K562 (cell line): ENCODE data around the gene NELFE. TPM values are rescaled to one million over a fixed set of nuclear protein-coding genes. Genes with fewer than 3 reads are reported as not detected.

Source experiments
- ATAC-seq: fragments of 200-7000 bp; cut with Tn5 transposase; 3 replicates; pipeline ENCODE4 v1.9.1; 2020; ENCODE audit warnings: moderate library complexity
- BruUV-seq: library from RNA; stranded (reverse); fragments of 400-500 nt; replicated peaks from 2 replicates; lab custom pipeline; 2021; lab: Mats Ljungman, UMichigan
- CTCF ChIA-PET: fragments of 300-600 bp; formaldehyde crosslinking; extraction: SDS; loops from one replicate; lab custom pipeline; 2021; ENCODE audit warnings: low intra/inter-chr PET ratio; lab: Yijun Ruan, JAX
- POLR2A ChIA-PET: fragments of 300-600, 350-650 bp; sonication (Branson Sonifier 250); formaldehyde crosslinking; extraction: SDS; loops from one replicate; lab custom pipeline; 2021; ENCODE audit warnings: antibody characterized with exemption, inconsistent platforms; lab: Yijun Ruan, JAX
- DNase-seq, 4 experiments: peaks; one replicate each; pipeline versions ENCODE4 v3.0.0 to v3.0.0-alpha.2; 2011 to 2018; ENCODE audit warnings: low spot score in 3 of 4, mixed read lengths in 3 of 4; ENCODE audit errors: extremely low read depth in 1 of 4
- FAIRE-seq: peaks from 2 replicates; lab custom pipeline; 2011; peaks lifted over from hg19 to GRCh38; lab: Jason Lieb, UNC
- H2AFZ ChIP-seq: 2 replicates; pipeline ENCODE4 v1.6.0; 2011; ENCODE audit warnings: low read depth, low read length, control low read depth, inconsistent platforms
- H3K27ac ChIP-seq: fragments of 200-600 bp; 3 replicates; pipeline ENCODE4 v1.8.0; 2011; ENCODE audit warnings: low read depth, mild to moderate bottlenecking, control low read depth, inconsistent platforms, low read length, moderate library complexity, mixed read lengths; ENCODE audit errors: extremely low read depth
- H3K27me3 ChIP-seq, 2 experiments: fragments of 300-600 bp in 1 of 2; 2 replicates in 1 of 2; 3 replicates in 1 of 2; pipeline versions ENCODE4 v1.6.0 to v1.8.0; 2011; ENCODE audit warnings: inconsistent platforms in 2 of 2, low read length in 2 of 2, mild to moderate bottlenecking in 1 of 2, mixed read lengths in 1 of 2, moderate library complexity in 1 of 2; ENCODE audit not compliant: control insufficient read depth in 2 of 2, insufficient read depth in 2 of 2
- H3K36me3 ChIP-seq: fragments of 300-600 bp; 3 replicates; pipeline ENCODE4 v1.8.0; 2011; ENCODE audit warnings: mild to moderate bottlenecking, low read length, inconsistent platforms; ENCODE audit not compliant: control insufficient read depth, insufficient read depth
- H3K4me1 ChIP-seq, 2 experiments: fragments of 200-600 bp in 1 of 2; replicated peaks in 1 of 2; 2 replicates in 1 of 2; 3 replicates in 1 of 2; pipeline versions ENCODE4 v1.5.1 to v1.8.0; 2011; ENCODE audit warnings: inconsistent platforms in 2 of 2, low read length in 2 of 2, mild to moderate bottlenecking in 1 of 2, mixed read lengths in 1 of 2, moderate library complexity in 1 of 2; ENCODE audit not compliant: control insufficient read depth in 2 of 2, insufficient read depth in 2 of 2
- H3K4me2 ChIP-seq: 2 replicates; pipeline ENCODE4 v1.6.1; 2011; ENCODE audit warnings: low read length, control low read depth, inconsistent platforms, mixed read lengths; ENCODE audit not compliant: insufficient read depth
- H3K4me3 ChIP-seq: fragments of 200-600 bp; sonication (generic), shearing (Covaris generic); 2 replicates; pipeline ENCODE4 v1.5.1; 2016; ENCODE audit warnings: control low read depth, inconsistent platforms
- H3K79me2 ChIP-seq: fragments of 200-600 bp; 3 replicates; pipeline ENCODE4 v1.8.0; 2011; ENCODE audit warnings: low read length, inconsistent platforms; ENCODE audit not compliant: control insufficient read depth, insufficient read depth
- H3K9ac ChIP-seq, 2 experiments: 2 replicates each; pipeline versions ENCODE4 v1.6.0 to v1.6.1; 2011; ENCODE audit warnings: low read depth in 2 of 2, low read length in 2 of 2, control low read depth in 1 of 2, inconsistent platforms in 1 of 2, mild to moderate bottlenecking in 1 of 2, mixed read lengths in 1 of 2; ENCODE audit not compliant: insufficient read depth in 1 of 2
- H3K9me1 ChIP-seq: one replicate; pipeline ENCODE4 v1.6.0; 2011; ENCODE audit warnings: inconsistent platforms, mild to moderate bottlenecking, low read length, moderate library complexity; ENCODE audit not compliant: control insufficient read depth, insufficient read depth
- H3K9me3 ChIP-seq: replicated peaks from 2 replicates; pipeline ENCODE4 v1.5.1; 2011; ENCODE audit warnings: low read depth, low read length, inconsistent platforms; ENCODE audit not compliant: control insufficient read depth, insufficient read depth
- H4K20me1 ChIP-seq: replicated peaks from 2 replicates; pipeline ENCODE4 v1.6.1; 2011; ENCODE audit warnings: low read length, inconsistent platforms, mixed read lengths; ENCODE audit not compliant: control insufficient read depth, insufficient read depth
- ARHGAP35 ChIP-seq: fragments of 450-650 bp; IDR thresholded peaks from 2 replicates; pipeline ENCODE4 v1.6.1; 2018; ENCODE audit not compliant: partially characterized antibody
- C11orf30 ChIP-seq: fragments of 450-650 bp; IDR thresholded peaks from 2 replicates; pipeline ENCODE4 v1.6.1; 2016; ENCODE audit warnings: low read depth, mild to moderate bottlenecking
- JUN ChIP-seq, 2 experiments: sonication (generic) in 1 of 2; formaldehyde crosslinking in 1 of 2; IDR thresholded peaks; 2 replicates each; pipeline versions ENCODE4 v1.6.1 to v1.8.0; 2012 to 2022; ENCODE audit warnings: borderline replicate concordance in 2 of 2, mild to moderate bottlenecking in 2 of 2, improper control_type of control experiment in 1 of 2, low read depth in 1 of 2, low read length in 1 of 2, missing genetic modification reagents in 1 of 2
- KDM5B ChIP-seq: fragments of 200-600 bp; sonication (generic); IDR thresholded peaks from 2 replicates; pipeline ENCODE4 v1.6.1; 2012; ENCODE audit warnings: low read depth, mild to moderate bottlenecking, moderate library complexity, low read length, control low read depth, inconsistent platforms; ENCODE audit not compliant: insufficient replicate concordance
- MAFF ChIP-seq: IDR thresholded peaks from 2 replicates; pipeline ENCODE4 v1.6.1; 2012; ENCODE audit warnings: low read length, improper control_type of control experiment
- MAFK ChIP-seq: IDR thresholded peaks from 2 replicates; pipeline ENCODE4 v1.6.1; 2011; ENCODE audit warnings: low read length, improper control_type of control experiment
- MIER1 ChIP-seq: fragments of 450-650 bp; IDR thresholded peaks from 2 replicates; pipeline ENCODE4 v1.6.1; 2016; ENCODE audit warnings: antibody characterized with exemption, mild to moderate bottlenecking, low read depth
- RUNX1 ChIP-seq: sonication (generic); IDR thresholded peaks from 2 replicates; pipeline ENCODE4 v1.6.1; 2016; ENCODE audit warnings: antibody characterized with exemption, low read depth
- SMAD2 ChIP-seq: fragments of 150-350 bp; IDR thresholded peaks from 2 replicates; pipeline ENCODE4 v1.6.1; 2014; ENCODE audit warnings: low read depth, mild to moderate bottlenecking, low read length
- SNIP1 ChIP-seq: fragments of 450-650 bp; IDR thresholded peaks from 2 replicates; pipeline ENCODE4 v1.7.1; 2017; ENCODE audit warnings: low read depth, mild to moderate bottlenecking
- SUPT5H ChIP-seq: fragments of 450-650 bp; IDR thresholded peaks from 2 replicates; pipeline ENCODE4 v1.6.1; 2016
- TFAM ChIP-seq: fragments of 250-450 bp; sonication (Bioruptor Pico); conservative IDR thresholded peaks from 2 replicates; pipeline ENCODE4 v1.5.0; 2021; ENCODE audit warnings: mild to moderate bottlenecking, moderate library complexity
- ZNF121 ChIP-seq: sonication (generic); formaldehyde crosslinking; conservative IDR thresholded peaks from 2 replicates; pipeline ENCODE4 v1.8.0; 2022; ENCODE audit warnings: missing genetic modification reagents
- ZNF316 ChIP-seq: fragments of 450-650 bp; IDR thresholded peaks from 2 replicates; pipeline ENCODE4 v1.6.1; 2016
- WGBS: fragments of 100-300 bp; shearing (Covaris generic); methylation state at CpG from one replicate; pipeline ENCODE4 v1.1.6; 2016; ENCODE audit warnings: low coverage, mixed read lengths; ENCODE audit not compliant: insufficient coverage; ENCODE audit errors: missing lambda C conversion rate; 5-methylcytosine and 5-hydroxymethylcytosine counted together
- in situ Hi-C: fragments of 300-500 bp; cut with MboI; formaldehyde crosslinking; loops from 4 replicates; pipeline ENCODE4 v1.15.0; 2018; ENCODE audit warnings: inconsistent platforms, mixed read lengths
- intact Hi-C: fragments of 100-400 bp; cut with micrococcal nuclease; formaldehyde crosslinking; loops from 2 replicates; pipeline ENCODE4 v1.14.2; 2022
- polyA plus RNA-seq, 8 experiments: library from polyadenylated mRNA; depleted of rRNA in 4 of 8; stranded (reverse) in 5 of 8; unstranded in 3 of 8; fragments of >200 nt; fragmentation: Nextera tagmentation in 2 of 8; fragmentation: Illumina TruSeq in 1 of 8; extraction: Ambion mirVana in 2 of 8; extraction: Trizol in 1 of 8; gene quantifications; 2 replicates each; pipeline versions ENCODE4 v1.2.1 to v1.2.3, GENCODE V29; 2011 to 2014; ENCODE audit warnings: inconsistent platforms in 1 of 8, missing spikeins in 1 of 8
- total RNA-seq, 7 experiments: library from RNA; depleted of rRNA in 6 of 7; stranded (reverse); fragments of >200 nt in 6 of 7; fragmentation: Illumina TruSeq in 2 of 7; extraction: Trizol in 2 of 7; gene quantifications; 2 replicates each; pipeline versions ENCODE4 v1.2.1 to v1.2.3, GENCODE V29; 2011 to 2021; ENCODE audit warnings: low replicate concordance in 1 of 7
- TF ChIP-seq, protein P1 (sequence below), 2 experiments: IDR thresholded peaks; 2 replicates each; pipeline ENCODE4 v1.6.1; 2011; ENCODE audit warnings: borderline replicate concordance in 1 of 2, control low read depth in 1 of 2, low read depth in 1 of 2, low read length in 1 of 2, mild to moderate bottlenecking in 1 of 2, mixed read lengths in 1 of 2, moderate library complexity in 1 of 2; ENCODE audit not compliant: insufficient read depth in 1 of 2, insufficient read length in 1 of 2, poor library complexity in 1 of 2, severe bottlenecking in 1 of 2; ENCODE audit errors: extremely low read depth in 1 of 2
- TF ChIP-seq, protein P2 (sequence below): sonication (generic); formaldehyde crosslinking; IDR thresholded peaks from 2 replicates; pipeline ENCODE4 v1.9.0; 2022; ENCODE audit warnings: mild to moderate bottlenecking, missing genetic modification reagents
- TF ChIP-seq, protein P3 (sequence below): fragments of 450-650 bp; formaldehyde crosslinking; conservative IDR thresholded peaks from 2 replicates; pipeline ENCODE4 v1.4.0; 2022; ENCODE audit warnings: mild to moderate bottlenecking, missing genetic modification characterization

Gene NELFE
- total and polyA plus RNA-seq, 9 of the 15 experiments (the other 6 are each of a cell fraction or from before 2014, with no cell fraction given) = 15.2 to 157 (median 91.5) TPM

DNA sequence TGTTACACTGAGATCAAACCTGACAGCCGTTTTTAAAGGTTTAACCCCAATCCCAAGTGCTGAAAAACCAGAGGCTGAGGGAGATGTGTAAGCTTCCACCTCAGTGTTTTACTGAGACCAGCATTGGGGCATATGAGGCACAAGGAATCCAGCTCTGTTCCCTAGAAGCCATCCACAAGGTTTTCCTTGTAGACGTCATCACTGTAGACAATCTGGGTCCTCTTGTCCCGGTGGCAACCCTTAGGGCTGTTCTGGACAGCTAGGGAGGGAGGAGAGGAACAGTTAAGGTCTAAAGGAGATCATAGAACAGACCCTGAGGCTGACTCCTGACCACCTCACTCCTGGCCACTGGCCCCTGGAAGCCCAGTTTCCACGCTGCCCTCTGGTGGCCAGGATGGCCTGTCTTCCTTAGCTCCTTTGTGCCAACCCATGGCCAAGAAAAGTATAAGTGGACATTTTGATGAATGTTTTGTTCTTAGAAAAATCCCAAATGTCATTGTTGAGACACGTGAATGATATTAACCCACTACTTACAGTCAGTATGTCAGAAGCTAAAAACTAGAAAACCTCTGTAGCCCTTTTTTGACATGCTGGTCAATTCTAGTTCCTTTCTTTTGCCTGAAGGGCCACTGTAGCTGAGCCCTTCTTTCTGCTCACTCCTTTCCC lies 6.5 kb downstream of the NELFE start (continued):
- no peak for TF ChIP-seq MIER1
- TF ChIP-seq TFAM = no peak
- TF ChIP-seq ARHGAP35 = no peak
- TF ChIP-seq RUNX1 = 0 out of 2 replicates have a peak, but pooled peaks have one; percentile 43
- TF ChIP-seq, protein P1, sequence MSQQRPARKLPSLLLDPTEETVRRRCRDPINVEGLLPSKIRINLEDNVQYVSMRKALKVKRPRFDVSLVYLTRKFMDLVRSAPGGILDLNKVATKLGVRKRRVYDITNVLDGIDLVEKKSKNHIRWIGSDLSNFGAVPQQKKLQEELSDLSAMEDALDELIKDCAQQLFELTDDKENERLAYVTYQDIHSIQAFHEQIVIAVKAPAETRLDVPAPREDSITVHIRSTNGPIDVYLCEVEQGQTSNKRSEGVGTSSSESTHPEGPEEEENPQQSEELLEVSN (IDR thresholded peaks at IDR 0.05; ENCODE audit: borderline replicate concordance in 1 of 2, extremely low read depth in 1 of 2, insufficient read depth in 1 of 2, insufficient read length in 1 of 2, low read depth in 1 of 2, low read length in 1 of 2, poor library complexity in 1 of 2, severe bottlenecking in 1 of 2) = no peak
- TF ChIP-seq, all 486 proteins: peak for 23

DNA sequence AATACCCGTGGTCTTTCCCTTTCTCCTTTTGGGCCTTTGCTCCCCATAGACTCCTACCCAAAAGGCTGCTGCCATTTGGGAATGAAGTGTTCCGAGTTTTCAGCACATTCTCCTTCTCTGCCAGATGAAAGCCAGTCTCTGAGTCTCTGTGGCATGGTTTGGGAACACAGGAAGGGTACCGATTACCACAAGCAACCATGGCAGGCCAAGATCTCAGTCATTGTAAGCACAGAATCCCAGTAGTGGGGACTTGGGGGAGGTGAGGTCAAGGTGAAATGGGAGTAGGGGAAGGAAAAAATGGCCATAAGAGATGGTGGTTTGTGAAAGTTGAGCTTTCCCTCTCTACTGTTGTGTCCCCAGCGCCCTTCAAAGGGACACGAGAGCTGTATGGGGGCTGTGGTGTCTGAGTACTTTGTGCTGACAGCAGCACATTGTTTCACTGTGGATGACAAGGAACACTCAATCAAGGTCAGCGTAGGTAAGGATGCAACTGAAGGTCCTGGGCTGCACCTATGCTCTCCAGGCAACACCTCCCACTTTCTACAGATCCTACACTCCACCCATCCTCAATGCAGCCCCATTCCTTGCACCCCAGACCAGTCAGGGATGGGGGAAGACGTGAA lies 8.7 kb downstream of the NELFE start:
- FAIRE-seq = peak; percentile 19

More for the DNA sequence above, 8.7 kb downstream of the NELFE start:
- BruUV-seq = no TSS peak
- Histone ChIP-seq H3K27ac (peak overlapping the region; percentile 59; the same call in 2 of the 3 replicates), H3K9me3 (no peaks in the 10 kb centered on the region), H3K27me3 (peaks cover 0 to 1% of the 10 kb centered on the region in 2 experiments; a peak in 1 of 5 replicates), H3K4me2 (no peak overlapping the region), H3K4me1 (peaks cover 20 to 24% of the 10 kb centered on the region in 2 experiments), H3K9me1 (peaks cover 7% of the 10 kb centered on the region), H3K4me3 (no peak overlapping the region), H3K36me3 (peaks cover 43% of the 10 kb centered on the region), H3K79me2 (no peaks in the 10 kb centered on the region), H2AFZ (no peak overlapping the region), H3K9ac (no peak overlapping the region), H4K20me1 (no peaks in the 10 kb centered on the region)
- ChIA-PET POLR2A (interaction anchor here (0.6 to 2.4 kb wide), 9 partner anchors 7 to 264 kb away, joined by 3 to 16 read pairs (median 4); partner anchors contain the start of genes CLIC1, NELFE and SKIC2), CTCF (no interaction called here)
- WGBS = 82% methylated on average over 7 of the region's 7 CpGs
- in situ Hi-C loops = loop anchor here (10.0 kb wide), 1 partner anchor 95 kb away; no protein-coding TSS in a partner anchor
- intact Hi-C loops = loop anchor here (5.0 kb wide), 1 partner anchor 48 kb away; the partner anchor contains the start of gene ZBTB12
- DNase-seq = no peak
- TF ChIP-seq JUN (IDR thresholded peaks at IDR 0.05; ENCODE audit: borderline replicate concordance, low read depth, low read length) (no peak), JUN (CRISPR knock-in tag; IDR thresholded peaks at IDR 0.05; ENCODE audit: borderline replicate concordance) (no peak), MAFK (peak; percentile 46), SUPT5H (0 out of 2 replicates have a peak, but pooled peaks have one; percentile 25), MAFF (peak; percentile 42; the same call in 1 of the 2 replicates), ZNF121 (CRISPR knock-in tag) (no peak), ZNF316 (peak; percentile 78), SNIP1 (no peak), KDM5B (peak; percentile 41), C11orf30 (peak; percentile 43; the same call in 1 of the 2 replicates), SMAD2 (no peak)
- TF ChIP-seq, protein P2, sequence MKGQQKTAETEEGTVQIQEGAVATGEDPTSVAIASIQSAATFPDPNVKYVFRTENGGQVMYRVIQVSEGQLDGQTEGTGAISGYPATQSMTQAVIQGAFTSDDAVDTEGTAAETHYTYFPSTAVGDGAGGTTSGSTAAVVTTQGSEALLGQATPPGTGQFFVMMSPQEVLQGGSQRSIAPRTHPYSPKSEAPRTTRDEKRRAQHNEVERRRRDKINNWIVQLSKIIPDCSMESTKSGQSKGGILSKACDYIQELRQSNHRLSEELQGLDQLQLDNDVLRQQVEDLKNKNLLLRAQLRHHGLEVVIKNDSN (CRISPR knock-in tag) = peak; percentile 7; the same call in 1 of the 2 replicates
- TF ChIP-seq, protein P3, sequence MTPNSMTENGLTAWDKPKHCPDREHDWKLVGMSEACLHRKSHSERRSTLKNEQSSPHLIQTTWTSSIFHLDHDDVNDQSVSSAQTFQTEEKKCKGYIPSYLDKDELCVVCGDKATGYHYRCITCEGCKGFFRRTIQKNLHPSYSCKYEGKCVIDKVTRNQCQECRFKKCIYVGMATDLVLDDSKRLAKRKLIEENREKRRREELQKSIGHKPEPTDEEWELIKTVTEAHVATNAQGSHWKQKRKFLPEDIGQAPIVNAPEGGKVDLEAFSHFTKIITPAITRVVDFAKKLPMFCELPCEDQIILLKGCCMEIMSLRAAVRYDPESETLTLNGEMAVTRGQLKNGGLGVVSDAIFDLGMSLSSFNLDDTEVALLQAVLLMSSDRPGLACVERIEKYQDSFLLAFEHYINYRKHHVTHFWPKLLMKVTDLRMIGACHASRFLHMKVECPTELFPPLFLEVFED (CRISPR knock-in tag) = no peak
- no peak for ATAC-seq
